OCI-LY1 (cell line): Measurements from ENCODE around the gene CPVL.

Experiments used
- EZH2 ChIP-seq: fragments of 200-600 bp; sonication (generic), shearing (Covaris generic); IDR thresholded peaks from 2 replicates; pipeline ENCODE4 v1.8.0; 2017; ENCODE audit warnings: borderline replicate concordance, mixed run types, mild to moderate bottlenecking, antibody characterized with exemption, low read length, moderate library complexity, mixed read lengths
- TF ChIP-seq, protein P1 (sequence below): fragments of 200-600 bp; sonication (generic), shearing (Covaris generic); IDR thresholded peaks from 2 replicates; pipeline ENCODE4 v1.5.1; 2017; ENCODE audit warnings: mild to moderate bottlenecking, antibody characterized with exemption, low read length, moderate library complexity, mixed read lengths

DNA sequence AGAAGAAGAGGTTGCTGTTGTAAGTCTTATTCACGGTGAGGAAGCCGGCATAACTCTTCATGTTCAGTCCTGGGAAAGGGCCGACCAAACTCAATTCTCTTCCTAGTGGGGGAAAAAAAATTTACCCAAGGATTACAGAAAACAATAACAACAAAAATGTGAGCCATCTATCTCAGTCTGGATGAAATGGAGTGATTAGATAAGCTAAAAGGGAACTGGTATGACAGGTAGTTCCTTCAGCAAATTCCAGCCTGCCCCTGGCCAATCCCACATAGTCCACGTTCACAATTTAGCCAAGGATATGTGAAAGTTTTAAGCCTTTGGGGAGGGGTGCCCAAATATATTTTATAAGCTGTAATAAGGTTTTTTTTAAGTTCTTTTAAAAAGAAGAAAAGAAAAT, 33.6 kb downstream of the CPVL start:
- TF ChIP-seq, protein P1, sequence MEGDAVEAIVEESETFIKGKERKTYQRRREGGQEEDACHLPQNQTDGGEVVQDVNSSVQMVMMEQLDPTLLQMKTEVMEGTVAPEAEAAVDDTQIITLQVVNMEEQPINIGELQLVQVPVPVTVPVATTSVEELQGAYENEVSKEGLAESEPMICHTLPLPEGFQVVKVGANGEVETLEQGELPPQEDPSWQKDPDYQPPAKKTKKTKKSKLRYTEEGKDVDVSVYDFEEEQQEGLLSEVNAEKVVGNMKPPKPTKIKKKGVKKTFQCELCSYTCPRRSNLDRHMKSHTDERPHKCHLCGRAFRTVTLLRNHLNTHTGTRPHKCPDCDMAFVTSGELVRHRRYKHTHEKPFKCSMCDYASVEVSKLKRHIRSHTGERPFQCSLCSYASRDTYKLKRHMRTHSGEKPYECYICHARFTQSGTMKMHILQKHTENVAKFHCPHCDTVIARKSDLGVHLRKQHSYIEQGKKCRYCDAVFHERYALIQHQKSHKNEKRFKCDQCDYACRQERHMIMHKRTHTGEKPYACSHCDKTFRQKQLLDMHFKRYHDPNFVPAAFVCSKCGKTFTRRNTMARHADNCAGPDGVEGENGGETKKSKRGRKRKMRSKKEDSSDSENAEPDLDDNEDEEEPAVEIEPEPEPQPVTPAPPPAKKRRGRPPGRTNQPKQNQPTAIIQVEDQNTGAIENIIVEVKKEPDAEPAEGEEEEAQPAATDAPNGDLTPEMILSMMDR: no peak
- no peak for TF ChIP-seq EZH2
